GM12878 (cell line): Measurements from ENCODE around the gene PADI1. TPM values are rescaled to one million over a fixed set of nuclear protein-coding genes. Genes with fewer than 3 reads are reported as not detected.

Experiments
- ATAC-seq: fragments of 200-7000 bp; cut with Tn5 transposase; 3 replicates; pipeline ENCODE4 v1.9.1; 2020; ENCODE audit warnings: mild to moderate bottlenecking, moderate library complexity
- BruUV-seq: library from RNA; stranded (reverse); fragments of 400-500 nt; replicated peaks from 2 replicates; lab custom pipeline; 2021; lab: Mats Ljungman, UMichigan
- CTCF ChIA-PET: fragments of 300-600 bp; sonication (Branson Sonifier 250); formaldehyde crosslinking; extraction: SDS; loops from one replicate; lab custom pipeline; 2021; ENCODE audit warnings: inconsistent platforms; lab: Yijun Ruan, JAX
- POLR2A ChIA-PET: fragments of 350-600 bp; formaldehyde crosslinking; extraction: SDS; loops from one replicate; lab custom pipeline; 2021; ENCODE audit warnings: inconsistent platforms; lab: Charles Lee
- RAD21 ChIA-PET: fragments of 300-600 bp; sonication (Branson Sonifier 250); formaldehyde crosslinking; loops from one replicate; lab custom pipeline; 2023; ENCODE audit warnings: antibody characterized with exemption; ENCODE audit not compliant: unreplicated experiment; lab: Charles Lee
- SMC1A ChIA-PET: fragments of 300-600 bp; sonication (Branson Sonifier 250); formaldehyde crosslinking; loops from one replicate; lab custom pipeline; 2023; ENCODE audit not compliant: unreplicated experiment, uncharacterized antibody; lab: Charles Lee
- DNase-seq: peaks from one replicate; pipeline ENCODE4 v3.0.0-alpha.2; 2011; ENCODE audit warnings: low read depth, low spot score
- FAIRE-seq: peaks from 3 replicates; lab custom pipeline; 2011; peaks lifted over from hg19 to GRCh38; lab: Jason Lieb, UNC
- H2AFZ ChIP-seq: 2 replicates; pipeline ENCODE4 v1.6.0; 2011; ENCODE audit warnings: low read depth, low read length, control low read depth; ENCODE audit not compliant: control insufficient read depth
- H3K27ac ChIP-seq: 2 replicates; pipeline ENCODE4 v1.5.1; 2011; ENCODE audit warnings: control low read depth; ENCODE audit not compliant: control insufficient read depth, insufficient read depth
- H3K27me3 ChIP-seq, 2 experiments: replicated peaks in 1 of 2; 2 replicates each; pipeline versions ENCODE4 v1.6.0 to v1.6.1; 2011; ENCODE audit warnings: low read length in 1 of 2; ENCODE audit not compliant: control insufficient read depth in 2 of 2, insufficient read depth in 2 of 2
- H3K36me3 ChIP-seq, 2 experiments: 2 replicates each; pipeline ENCODE4 v1.5.1; 2011; ENCODE audit warnings: low read length in 1 of 2; ENCODE audit not compliant: control insufficient read depth in 2 of 2, insufficient read depth in 2 of 2
- H3K4me1 ChIP-seq: 2 replicates; pipeline ENCODE4 v1.6.1; 2011; ENCODE audit warnings: mild to moderate bottlenecking, low read length, moderate library complexity, mixed read lengths; ENCODE audit not compliant: control insufficient read depth, insufficient read depth
- H3K4me2 ChIP-seq: 2 replicates; pipeline ENCODE4 v1.6.0; 2011; ENCODE audit warnings: control low read depth; ENCODE audit not compliant: control insufficient read depth, insufficient read depth
- H3K4me3 ChIP-seq: fragments of 200-600 bp; sonication (generic); 2 replicates; pipeline ENCODE4 v1.5.1; 2016
- H3K79me2 ChIP-seq: 2 replicates; pipeline ENCODE4 v1.6.0; 2011; ENCODE audit warnings: low read length; ENCODE audit not compliant: control insufficient read depth, insufficient read depth
- H3K9ac ChIP-seq: 2 replicates; pipeline ENCODE4 v1.8.0; 2011; ENCODE audit warnings: low read length, control low read depth, mixed read lengths; ENCODE audit not compliant: control insufficient read depth, insufficient read depth
- H3K9me3 ChIP-seq: replicated peaks from 3 replicates; pipeline ENCODE4 v1.5.1; 2011; ENCODE audit warnings: mild to moderate bottlenecking, low read length; ENCODE audit not compliant: control insufficient read depth, insufficient read depth
- H4K20me1 ChIP-seq: 2 replicates; pipeline ENCODE4 v1.6.0; 2011; ENCODE audit not compliant: control insufficient read depth, insufficient read depth
- ELK1 ChIP-seq: IDR thresholded peaks from 2 replicates; pipeline ENCODE4 v1.6.1; 2012; ENCODE audit warnings: low read depth, low read length, improper control_type of control experiment
- ESRRA ChIP-seq: IDR thresholded peaks from 2 replicates; pipeline ENCODE4 v1.6.1; 2012; ENCODE audit warnings: mild to moderate bottlenecking, low read length, improper control_type of control experiment
- HDAC2 ChIP-seq: fragments of 200-600 bp; sonication (generic); IDR thresholded peaks from 2 replicates; pipeline ENCODE4 v1.6.1; 2017
- IKZF2 ChIP-seq, 2 experiments: fragments of 450-650 bp; IDR thresholded peaks; 2 replicates each; pipeline ENCODE4 v1.6.1; 2017; ENCODE audit warnings: mild to moderate bottlenecking in 2 of 2, moderate library complexity in 2 of 2
- NBN ChIP-seq: fragments of 450-650 bp; IDR thresholded peaks from 2 replicates; pipeline ENCODE4 v1.6.1; 2016
- NFIC ChIP-seq: IDR thresholded peaks from 2 replicates; pipeline ENCODE4 v1.6.1; 2012; ENCODE audit warnings: low read depth, mild to moderate bottlenecking, inconsistent platforms, low read length, moderate library complexity
- SIN3A ChIP-seq: IDR thresholded peaks from 2 replicates; pipeline ENCODE4 v1.6.1; 2012; ENCODE audit warnings: low read depth, low read length, improper control_type of control experiment
- SMAD5 ChIP-seq: IDR thresholded peaks from 2 replicates; pipeline ENCODE4 v1.6.1; 2016; ENCODE audit warnings: antibody characterized with exemption, low read depth
- SP1 ChIP-seq: IDR thresholded peaks from one replicate; pipeline ENCODE4 v1.6.1; 2011; ENCODE audit warnings: low read depth, low read length
- STAT1 ChIP-seq: fragments of 450-650 bp; conservative IDR thresholded peaks from 2 replicates; pipeline ENCODE4 v1.6.1; 2014; ENCODE audit warnings: antibody characterized with exemption, mild to moderate bottlenecking
- STAT3 ChIP-seq: IDR thresholded peaks from 2 replicates; pipeline ENCODE4 v1.6.1; 2011; ENCODE audit warnings: low read depth, low read length, improper control_type of control experiment
- ZBTB11 ChIP-seq: fragments of 450-650 bp; formaldehyde crosslinking; IDR thresholded peaks from 2 replicates; pipeline ENCODE4 v1.5.0; 2022; ENCODE audit warnings: mild to moderate bottlenecking, missing genetic modification characterization
- WGBS: methylation state at CpG from one replicate; pipeline ENCODE4 v1.1.6; 2016; ENCODE audit warnings: low lambda C conversion rate; ENCODE audit not compliant: insufficient replicate concordance, insufficient coverage; ENCODE audit errors: missing lambda C conversion rate; 5-methylcytosine and 5-hydroxymethylcytosine counted together
- in situ Hi-C: fragments of 300-500 bp; cut with MboI; formaldehyde crosslinking; loops from 9 replicates; pipeline ENCODE4 v1.14.3; 2018; ENCODE audit warnings: mixed read lengths
- intact Hi-C: fragments of 100-400 bp; cut with micrococcal nuclease; formaldehyde crosslinking; loops from one replicate; pipeline ENCODE4 v1.14.2; 2022; ENCODE audit not compliant: unreplicated experiment
- polyA plus RNA-seq, 11 experiments: library from polyadenylated mRNA; depleted of rRNA in 4 of 11; unstranded in 6 of 11; stranded (reverse) in 5 of 11; fragments of >200 nt; fragmentation: Nextera tagmentation in 4 of 11; fragmentation: Illumina TruSeq in 1 of 11; extraction: Ambion mirVana in 4 of 11; extraction: Trizol in 1 of 11; gene quantifications; 1 replicate in 1 of 11; 2 replicates in 10 of 11; pipeline versions ENCODE4 v1.2.1 to v1.2.3, GENCODE V29; 2011 to 2016; ENCODE audit warnings: inconsistent platforms in 2 of 11, missing spikeins in 2 of 11, low read depth in 1 of 11
- total RNA-seq, 4 experiments: library from RNA; depleted of rRNA in 3 of 4; stranded (reverse); fragments of >200 nt in 3 of 4; fragmentation: Illumina TruSeq in 1 of 4; extraction: Trizol in 1 of 4; gene quantifications; 2 replicates each; pipeline versions ENCODE4 v1.2.1 to v1.2.3, GENCODE V29; 2013 to 2021
- TF ChIP-seq, protein P1 (sequence below): fragments of 450-650 bp; IDR thresholded peaks from 2 replicates; pipeline ENCODE4 v1.6.1; 2017; ENCODE audit warnings: mild to moderate bottlenecking, moderate library complexity
- TF ChIP-seq, protein P2 (sequence below): fragments of 450-650 bp; IDR thresholded peaks from 2 replicates; pipeline ENCODE4 v1.6.1; 2018; ENCODE audit warnings: borderline replicate concordance, mild to moderate bottlenecking; ENCODE audit not compliant: partially characterized antibody

Gene PADI1
- total and polyA plus RNA-seq, 10 of the 15 experiments (the other 5 are each of a cell fraction or from before 2014, with no cell fraction given), result 0.05 TPM; not detected in 9

GRCh38 chr1:17234405-17234804, 29.5 kb downstream of the PADI1 start:
- H3K36me3 ChIP-seq, result no peaks in the 10 kb centered on the region
- POLR2A ChIA-PET, result interaction anchor here (0.5 kb wide), 1 partner anchor 94 kb away, joined by 3 read pairs; no protein-coding TSS in a partner anchor
- no peak overlapping the region for H3K9ac ChIP-seq
- intact Hi-C loops, result loop anchor here (10.0 kb wide), 1 partner anchor 100 kb away; no protein-coding TSS in a partner anchor
- no peak overlapping the region for H3K27ac ChIP-seq
- no peaks in the 10 kb centered on the region for H4K20me1 ChIP-seq
- no peak overlapping the region for H2AFZ ChIP-seq
- CTCF ChIA-PET, result interaction anchor here (1.3 to 12.7 kb wide), 7 partner anchors 27 to 177 kb away, joined by 6 to 315 read pairs (median 24); partner anchors contain the start of gene PADI2
- DNase-seq (no peak), ATAC-seq (no peak), FAIRE-seq (no peak)
- no peaks in the 10 kb centered on the region for H3K27me3 ChIP-seq
- RAD21 ChIA-PET, result interaction anchor here (1.1 to 9.5 kb wide), 3 partner anchors 28 to 176 kb away, joined by 3 to 186 read pairs (median 3); partner anchors contain the start of gene PADI2
- 89% methylated on average over 1 of the region's 1 CpG for WGBS
- no peaks in the 10 kb centered on the region for H3K4me1 ChIP-seq
- in situ Hi-C loops, result loop anchor here (10.0 kb wide), 1 partner anchor 290 kb away; no protein-coding TSS in a partner anchor
- SMC1A ChIA-PET, result interaction anchor here (1.5 to 12.3 kb wide), 3 partner anchors 94 to 174 kb away, joined by 5 to 236 read pairs (median 27); partner anchors contain the start of gene PADI2
- H3K9me3 ChIP-seq, result no peaks in the 10 kb centered on the region; the same call in 2 of the 3 replicates
- no peak overlapping the region for H3K4me3 ChIP-seq
- no TSS peak for BruUV-seq
- H3K79me2 ChIP-seq, result no peaks in the 10 kb centered on the region
- H3K4me2 ChIP-seq, result no peak overlapping the region
- TF ChIP-seq, protein P1, sequence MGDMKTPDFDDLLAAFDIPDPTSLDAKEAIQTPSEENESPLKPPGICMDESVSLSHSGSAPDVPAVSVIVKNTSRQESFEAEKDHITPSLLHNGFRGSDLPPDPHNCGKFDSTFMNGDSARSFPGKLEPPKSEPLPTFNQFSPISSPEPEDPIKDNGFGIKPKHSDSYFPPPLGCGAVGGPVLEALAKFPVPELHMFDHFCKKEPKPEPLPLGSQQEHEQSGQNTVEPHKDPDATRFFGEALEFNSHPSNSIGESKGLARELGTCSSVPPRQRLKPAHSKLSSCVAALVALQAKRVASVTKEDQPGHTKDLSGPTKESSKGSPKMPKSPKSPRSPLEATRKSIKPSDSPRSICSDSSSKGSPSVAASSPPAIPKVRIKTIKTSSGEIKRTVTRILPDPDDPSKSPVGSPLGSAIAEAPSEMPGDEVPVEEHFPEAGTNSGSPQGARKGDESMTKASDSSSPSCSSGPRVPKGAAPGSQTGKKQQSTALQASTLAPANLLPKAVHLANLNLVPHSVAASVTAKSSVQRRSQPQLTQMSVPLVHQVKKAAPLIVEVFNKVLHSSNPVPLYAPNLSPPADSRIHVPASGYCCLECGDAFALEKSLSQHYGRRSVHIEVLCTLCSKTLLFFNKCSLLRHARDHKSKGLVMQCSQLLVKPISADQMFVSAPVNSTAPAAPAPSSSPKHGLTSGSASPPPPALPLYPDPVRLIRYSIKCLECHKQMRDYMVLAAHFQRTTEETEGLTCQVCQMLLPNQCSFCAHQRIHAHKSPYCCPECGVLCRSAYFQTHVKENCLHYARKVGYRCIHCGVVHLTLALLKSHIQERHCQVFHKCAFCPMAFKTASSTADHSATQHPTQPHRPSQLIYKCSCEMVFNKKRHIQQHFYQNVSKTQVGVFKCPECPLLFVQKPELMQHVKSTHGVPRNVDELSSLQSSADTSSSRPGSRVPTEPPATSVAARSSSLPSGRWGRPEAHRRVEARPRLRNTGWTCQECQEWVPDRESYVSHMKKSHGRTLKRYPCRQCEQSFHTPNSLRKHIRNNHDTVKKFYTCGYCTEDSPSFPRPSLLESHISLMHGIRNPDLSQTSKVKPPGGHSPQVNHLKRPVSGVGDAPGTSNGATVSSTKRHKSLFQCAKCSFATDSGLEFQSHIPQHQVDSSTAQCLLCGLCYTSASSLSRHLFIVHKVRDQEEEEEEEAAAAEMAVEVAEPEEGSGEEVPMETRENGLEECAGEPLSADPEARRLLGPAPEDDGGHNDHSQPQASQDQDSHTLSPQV, result no peak
- TF ChIP-seq STAT3 (no peak), SIN3A (no peak), STAT1 (no peak), ESRRA (no peak), SP1 (no peak), ZBTB11 (CRISPR knock-in tag) (no peak), IKZF2 (IDR thresholded peaks at IDR 0.05) (no peak), HDAC2 (no peak), SMAD5 (no peak), NBN (no peak), NFIC (no peak), ELK1 (no peak)
- TF ChIP-seq, protein P2, sequence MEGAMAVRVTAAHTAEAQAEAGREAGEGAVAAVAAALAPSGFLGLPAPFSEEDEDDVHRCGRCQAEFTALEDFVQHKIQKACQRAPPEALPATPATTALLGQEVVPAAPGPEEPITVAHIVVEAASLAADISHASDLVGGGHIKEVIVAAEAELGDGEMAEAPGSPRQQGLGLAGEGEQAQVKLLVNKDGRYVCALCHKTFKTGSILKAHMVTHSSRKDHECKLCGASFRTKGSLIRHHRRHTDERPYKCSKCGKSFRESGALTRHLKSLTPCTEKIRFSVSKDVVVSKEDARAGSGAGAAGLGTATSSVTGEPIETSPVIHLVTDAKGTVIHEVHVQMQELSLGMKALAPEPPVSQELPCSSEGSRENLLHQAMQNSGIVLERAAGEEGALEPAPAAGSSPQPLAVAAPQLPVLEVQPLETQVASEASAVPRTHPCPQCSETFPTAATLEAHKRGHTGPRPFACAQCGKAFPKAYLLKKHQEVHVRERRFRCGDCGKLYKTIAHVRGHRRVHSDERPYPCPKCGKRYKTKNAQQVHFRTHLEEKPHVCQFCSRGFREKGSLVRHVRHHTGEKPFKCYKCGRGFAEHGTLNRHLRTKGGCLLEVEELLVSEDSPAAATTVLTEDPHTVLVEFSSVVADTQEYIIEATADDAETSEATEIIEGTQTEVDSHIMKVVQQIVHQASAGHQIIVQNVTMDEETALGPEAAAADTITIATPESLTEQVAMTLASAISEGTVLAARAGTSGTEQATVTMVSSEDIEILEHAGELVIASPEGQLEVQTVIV, result no peak
